Femur (tissue), 1 donor: ENCODE measurements around the gene DOCK4.

Source experiments
- DNase-seq: peaks from one replicate; pipeline ENCODE4 v3.0.0-alpha.2; 2017

DOCK4 gene

DNA sequence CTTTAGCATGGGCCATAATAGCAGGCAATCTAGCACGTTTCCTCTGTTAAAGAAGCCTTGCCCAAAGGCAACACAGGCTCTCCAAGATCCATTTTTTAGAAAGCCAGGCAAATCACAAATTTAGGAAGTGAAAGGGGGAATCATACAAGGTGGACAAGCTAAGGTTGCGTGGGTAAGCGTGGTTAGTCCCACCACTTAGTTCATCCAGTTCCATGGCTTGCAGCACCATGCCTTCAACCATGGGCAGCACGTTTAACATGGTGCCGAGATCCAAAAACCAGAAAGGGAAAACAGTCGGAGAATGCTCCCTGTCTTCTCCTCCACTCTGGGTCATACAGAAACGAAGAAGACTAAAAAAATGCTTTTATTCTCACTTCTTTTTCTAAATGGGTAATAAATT is 409.5 kb downstream of the DOCK4 start:
- no peak for DNase-seq

DNA sequence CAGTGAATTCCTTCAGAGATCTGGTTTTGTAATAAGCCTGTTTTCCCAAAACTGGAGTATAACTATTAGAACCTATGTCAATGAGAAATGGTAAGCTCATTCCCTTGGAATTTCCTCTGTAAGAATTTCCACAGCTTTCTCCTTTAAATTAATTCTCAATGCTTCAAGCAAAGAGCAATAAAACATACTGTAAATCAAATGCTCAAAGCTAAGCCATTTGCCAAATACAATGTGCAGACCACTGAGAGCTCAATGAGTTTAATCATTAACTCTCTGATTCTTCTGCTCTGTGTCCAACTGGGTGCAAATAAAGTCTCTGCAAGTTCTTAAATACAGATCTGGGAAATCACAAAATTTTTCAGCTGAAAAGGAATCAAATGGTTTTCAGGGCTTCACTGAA is 416.3 kb downstream of the DOCK4 start:
- DNase-seq, result no peak

DNA sequence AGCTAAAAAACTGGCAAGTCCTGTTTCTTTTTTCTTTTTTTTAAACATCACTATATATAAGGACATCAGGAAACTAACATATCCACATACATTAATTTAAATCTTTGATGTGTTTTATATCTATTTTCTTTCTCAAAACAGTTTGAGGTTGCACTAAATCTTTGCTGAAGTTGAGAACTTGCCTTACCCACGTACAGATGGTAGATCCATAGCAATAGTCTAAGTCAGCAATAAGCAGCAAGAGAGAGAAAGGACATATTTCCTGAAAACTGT is 417.2 kb downstream of the DOCK4 start:
- no peak for DNase-seq

DNA sequence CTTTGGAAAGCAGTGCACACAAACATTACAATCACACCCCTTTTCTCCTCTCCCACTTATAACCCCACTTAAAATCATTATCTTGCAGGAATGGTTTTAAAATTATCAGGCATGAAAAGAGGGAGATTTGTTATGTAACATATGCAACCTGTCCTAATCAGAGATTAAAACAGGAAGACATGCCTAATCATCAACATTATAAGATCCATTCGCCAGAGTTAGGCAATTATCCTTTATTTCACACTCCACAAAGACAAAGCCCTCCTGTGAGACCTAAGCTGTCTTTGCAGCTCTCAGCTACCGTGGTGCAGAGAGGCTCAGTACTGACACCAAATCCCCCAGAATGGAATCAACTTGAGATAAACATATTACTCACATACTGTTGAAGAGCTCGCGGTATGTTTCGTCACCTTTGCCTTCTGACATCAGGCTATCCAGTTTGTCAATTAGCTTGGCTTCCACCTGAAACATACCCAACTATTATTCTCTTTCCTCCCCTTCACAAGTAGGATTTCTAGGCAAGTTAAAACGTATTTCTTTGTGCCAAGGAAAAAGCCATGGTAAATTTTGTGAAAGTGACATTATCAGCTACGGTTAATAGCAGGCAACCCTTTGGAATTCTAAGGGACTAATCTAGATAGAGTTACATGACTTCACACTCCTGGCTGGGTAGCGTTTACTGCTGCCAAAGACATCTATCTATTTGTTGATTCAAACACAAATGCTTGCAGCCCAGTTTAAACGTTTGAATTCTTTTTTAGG is 417.7 kb downstream of the DOCK4 start:
- DNase-seq, result no peak

DNA sequence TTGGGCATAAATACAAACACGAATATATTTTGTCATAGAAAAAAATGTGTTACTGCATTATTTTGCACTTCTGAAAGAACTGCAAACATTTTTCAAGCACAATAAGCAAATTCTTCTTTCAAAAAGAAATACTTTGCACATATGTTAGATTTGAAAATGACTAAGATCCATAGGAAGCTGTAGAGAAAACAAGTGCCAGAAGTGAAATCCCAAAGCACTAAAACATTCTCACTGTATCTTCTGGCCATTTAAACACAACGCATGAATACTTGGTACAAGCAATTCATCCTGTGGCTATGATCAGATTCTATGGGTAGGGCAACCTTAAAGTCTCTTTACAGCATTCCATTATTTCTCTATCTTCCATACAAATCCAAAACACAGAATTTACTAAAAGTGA is 418.5 kb downstream of the DOCK4 start:
- no peak for DNase-seq

DNA sequence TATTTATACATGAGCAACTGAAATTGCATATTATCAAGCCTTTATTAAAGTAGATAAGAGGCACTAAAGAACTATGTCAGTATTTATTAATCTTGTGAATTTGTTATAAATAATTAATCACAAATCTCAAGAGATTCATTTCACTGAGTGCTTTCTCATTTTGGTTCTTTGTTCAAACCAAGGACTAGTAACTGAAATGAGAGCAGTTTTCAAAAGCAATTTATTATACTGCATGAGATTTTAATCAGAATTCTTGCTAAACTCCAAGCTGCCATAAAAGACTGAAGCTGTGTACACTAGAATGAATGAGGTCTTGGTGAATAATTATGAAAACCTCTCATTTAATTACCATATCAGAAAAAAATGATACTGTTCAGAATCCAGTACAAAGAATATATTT is 419.1 kb downstream of the DOCK4 start:
- no peak for DNase-seq

DNA sequence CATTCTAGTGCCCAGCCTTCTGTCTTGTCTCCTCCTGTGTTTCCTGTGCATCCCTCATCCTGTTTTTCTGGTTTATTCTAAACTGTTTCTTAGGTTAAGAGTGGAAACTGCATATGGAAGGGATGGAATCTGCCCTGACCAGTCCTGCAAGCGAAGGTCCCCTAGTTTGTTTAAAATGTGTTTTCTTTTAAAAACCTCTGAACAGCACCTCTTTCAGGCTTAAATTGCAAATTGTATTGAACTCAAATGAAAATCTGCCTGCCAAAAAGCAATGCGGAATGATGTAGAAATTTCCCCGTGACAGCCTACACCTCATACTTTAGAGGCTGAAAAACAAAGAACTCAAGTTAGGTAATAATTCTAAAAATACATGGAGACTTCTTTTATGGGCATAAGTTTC is 421.1 kb downstream of the DOCK4 start:
- no peak for DNase-seq

DNA sequence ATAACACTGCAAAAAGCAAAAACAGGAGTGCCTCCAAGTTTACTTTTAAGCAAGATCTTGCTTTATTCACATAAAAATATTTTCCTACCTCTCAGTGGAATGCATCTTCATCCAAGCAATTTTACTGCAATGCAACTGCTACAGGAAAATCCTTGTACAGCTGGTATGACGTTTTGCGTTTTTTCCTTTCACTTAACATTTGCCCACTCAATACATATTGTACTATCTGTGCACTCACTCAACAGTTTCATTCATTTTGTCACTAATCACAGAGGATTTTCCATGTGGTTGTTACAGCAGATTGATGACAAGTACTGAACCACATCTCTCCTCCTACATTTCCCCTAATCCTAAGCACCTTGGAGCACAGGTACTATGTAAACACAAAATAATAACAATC is 421.9 kb downstream of the DOCK4 start:
- no peak for DNase-seq

DNA sequence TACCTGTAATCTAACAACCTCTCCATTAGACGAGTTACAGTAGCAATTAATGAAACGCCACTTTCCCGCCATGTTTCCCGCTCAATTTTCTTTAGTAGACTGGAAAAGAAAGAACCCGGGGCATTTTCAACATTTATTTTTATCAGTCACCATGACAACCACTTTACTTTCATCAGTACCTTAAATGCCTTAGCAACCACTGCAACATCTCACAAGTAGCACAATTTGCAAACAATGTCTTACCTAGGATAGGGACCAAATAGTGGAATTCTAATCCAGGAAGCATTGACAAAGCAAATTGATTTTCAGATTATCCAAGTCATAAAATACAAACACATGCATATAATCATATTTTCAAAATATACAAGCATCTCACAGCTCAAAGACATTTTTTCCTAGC is 422.3 kb downstream of the DOCK4 start:
- DNase-seq, result no peak

DNA sequence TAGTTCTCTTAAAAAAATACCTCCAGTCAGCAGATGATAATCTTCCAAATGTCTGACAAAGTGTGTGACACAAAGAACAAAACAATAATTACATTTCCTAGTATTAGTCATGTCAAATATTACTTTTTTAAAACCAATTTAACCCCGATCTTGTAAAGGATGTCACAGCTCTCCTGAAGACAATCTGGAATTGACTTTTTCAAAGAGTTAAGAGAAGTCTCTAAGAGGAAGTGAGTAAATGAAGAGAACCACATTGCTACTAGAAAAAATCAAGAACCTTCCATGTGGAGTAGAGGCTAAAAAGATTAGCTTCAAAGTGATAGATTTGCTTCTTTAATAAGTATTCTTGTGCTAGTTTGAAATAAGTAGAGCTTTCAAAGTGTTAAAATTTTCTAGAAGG is 425.7 kb downstream of the DOCK4 start:
- DNase-seq, result no peak

DNA sequence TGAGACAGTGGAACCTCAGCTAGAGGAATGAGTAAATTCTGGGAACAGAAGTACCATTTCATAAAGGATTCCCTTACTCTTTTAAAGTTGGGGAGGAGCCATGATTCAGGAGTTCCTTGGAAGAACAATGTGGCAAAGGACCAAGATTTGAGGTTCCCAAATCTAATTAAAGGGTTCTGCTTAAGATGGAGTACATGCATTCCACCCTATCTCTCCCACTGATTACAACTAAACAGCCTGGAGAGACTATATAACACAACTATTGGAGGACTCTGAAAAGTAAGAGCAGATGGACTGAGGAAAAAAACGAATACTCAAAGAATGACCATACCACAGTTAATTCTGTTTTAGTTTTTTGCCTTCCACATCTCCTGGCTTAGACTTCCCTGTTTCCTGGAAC is 431.0 kb downstream of the DOCK4 start:
- no peak for DNase-seq

DNA sequence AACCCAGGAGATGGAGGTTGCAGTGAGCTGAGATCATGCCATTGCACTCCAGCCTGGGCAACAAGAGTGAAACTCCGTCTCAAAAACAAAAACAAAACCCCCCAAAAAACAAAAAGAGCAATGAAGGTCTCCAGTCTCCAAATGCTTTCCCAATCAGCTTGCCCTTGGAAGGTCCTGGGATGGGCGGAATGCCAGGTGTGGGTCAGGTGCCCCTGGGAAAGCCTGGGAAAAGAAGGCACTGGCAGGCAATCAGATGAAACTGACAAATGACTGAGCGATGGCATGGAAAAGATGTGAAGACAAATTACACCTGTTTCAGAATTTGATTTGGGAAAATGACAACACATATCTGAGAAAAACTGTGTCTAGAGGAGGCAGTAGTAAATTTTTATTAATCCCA is 433.5 kb downstream of the DOCK4 start:
- no peak for DNase-seq

DNA sequence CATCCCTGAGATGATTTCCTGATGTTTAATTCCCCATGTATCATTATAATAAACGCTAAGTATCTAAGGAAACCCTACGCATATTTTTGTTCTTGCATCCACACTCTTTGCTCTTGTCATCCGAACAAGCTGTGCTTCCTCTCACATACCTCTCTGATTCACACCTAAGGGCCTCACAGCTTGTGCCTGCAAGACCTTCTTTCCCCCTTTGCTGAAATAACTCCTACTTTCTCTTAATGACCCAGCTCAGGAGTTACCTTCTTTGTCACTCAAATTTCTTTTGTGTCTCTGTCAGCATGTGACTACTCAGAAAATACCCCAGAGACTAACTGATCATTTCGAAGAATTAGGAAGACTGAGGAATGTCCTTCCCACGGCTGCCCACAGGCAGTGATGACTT is 434.6 kb downstream of the DOCK4 start:
- no peak for DNase-seq

DNA sequence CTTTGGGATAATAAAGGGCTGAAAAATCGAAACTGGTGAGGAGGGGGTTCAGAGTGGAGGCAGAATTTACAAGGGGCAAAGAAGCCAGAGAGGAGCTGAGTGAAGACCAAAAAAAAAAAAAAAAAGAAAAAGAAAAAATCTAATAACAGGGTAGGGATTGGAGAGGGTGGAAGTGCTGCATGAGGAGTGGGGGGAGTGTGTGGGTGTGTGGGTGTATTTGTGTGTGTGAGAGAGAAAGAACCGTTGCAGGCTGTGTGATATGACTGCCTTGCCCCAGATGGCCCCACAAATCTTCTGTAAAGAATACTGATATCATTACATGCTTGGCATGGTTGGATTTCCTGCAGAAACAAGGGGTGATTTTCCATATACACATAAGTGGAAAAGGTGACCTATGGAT is 436.1 kb downstream of the DOCK4 start:
- no peak for DNase-seq

DNA sequence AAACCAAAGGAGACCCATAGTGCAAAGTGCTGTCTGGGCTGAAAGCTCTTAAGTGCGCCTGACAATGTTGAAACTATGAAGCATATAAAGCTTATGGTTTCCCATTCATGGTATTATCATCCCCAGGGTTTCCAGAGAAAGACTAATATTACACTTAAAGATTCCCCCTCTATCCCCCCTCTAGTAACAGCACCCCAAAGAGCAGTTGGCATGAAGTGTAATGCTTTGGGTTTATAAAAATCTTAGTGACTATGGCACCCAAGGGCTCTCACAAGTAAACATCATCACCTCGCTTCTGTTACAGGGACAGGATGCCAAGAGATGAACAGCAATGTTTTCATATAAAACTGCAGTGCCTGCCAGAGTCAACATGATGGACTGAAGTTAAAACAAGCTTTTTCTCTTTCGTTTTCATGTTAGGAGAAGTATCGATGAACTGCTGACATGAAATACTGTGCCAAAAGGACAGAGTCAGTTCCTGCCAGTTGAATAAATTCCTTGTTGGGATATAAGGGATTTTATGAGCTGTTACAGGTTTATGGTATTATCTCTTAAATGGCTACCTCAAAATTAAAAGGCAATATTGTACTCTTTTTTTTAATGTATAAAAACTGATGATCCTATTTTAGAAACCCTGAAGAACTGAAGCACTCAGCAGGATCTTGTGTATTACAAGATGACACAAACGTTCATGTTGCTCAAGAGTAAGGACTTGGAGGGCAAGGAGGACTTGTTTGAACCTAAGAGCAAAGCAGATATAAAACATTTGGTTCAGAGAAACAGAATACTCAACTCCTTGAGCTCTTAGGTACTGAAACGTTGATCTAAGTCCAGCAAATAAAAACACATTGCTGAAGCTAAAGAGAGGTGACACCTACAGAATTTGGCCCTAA is 440.2 kb downstream of the DOCK4 start:
- no peak for DNase-seq

DNA sequence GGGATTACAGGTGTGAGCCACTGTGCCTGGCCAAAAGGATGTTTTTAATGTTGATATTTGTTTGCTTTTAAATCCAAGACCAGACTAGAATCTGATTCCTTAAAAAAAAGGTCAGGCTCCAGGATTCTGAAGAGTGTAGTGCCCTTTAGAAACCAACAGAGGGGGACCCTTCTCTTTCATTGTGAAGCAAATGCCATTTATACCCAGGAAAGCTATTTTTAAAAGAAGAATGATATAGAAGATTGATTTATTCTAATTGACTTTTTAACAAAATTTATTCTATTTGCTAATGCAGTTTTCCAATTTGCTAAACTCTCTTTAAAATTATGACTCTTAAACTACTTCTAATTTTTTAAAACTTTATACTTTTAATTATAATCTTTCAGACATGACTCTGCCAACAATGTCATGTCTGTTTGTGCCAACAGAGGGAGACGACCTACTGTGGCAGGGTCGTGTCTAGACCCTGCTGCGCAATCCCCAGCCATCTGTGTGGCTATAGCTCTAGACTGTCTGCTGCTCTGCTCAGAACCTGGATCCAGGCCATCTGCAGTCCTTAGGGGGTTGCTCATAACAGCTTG is 442.9 kb downstream of the DOCK4 start:
- no peak for DNase-seq

DNA sequence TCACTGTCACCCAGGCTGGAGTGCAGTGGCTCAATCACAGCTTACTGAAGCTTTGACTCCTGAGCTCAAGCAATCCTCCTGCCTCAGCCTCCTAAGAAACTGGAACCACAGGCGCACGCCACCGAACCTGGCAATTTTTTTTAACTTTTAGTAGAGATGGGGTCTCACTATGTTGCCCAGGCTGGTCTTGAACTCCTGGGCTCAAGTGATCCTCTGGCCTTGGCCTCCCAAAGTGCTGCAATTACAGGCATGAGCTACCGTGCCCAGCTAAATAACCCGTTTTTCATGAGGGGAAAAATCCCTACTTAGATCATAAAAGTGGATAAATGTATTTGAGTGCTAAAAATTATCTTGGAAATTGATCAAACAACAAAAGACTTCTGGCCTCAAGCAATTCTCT is 443.4 kb downstream of the DOCK4 start:
- no peak for DNase-seq

DNA sequence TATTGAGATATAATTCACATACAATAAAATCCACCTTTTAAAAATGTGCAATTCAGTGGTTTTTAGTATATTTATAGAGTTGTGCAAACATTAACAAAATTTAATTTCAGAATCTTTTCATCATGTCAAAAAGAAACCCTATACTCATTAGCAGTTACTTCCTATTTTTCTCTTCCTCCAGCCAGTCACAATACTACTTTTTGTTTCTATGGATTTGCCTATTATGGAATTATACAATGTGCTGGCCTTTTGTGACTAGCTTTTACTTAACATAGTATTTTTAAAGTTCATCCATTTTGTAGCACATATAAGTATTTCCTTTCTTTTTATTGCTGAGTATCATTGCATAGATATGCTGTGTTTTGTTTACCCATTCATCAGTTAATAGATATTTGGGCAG is 444.0 kb downstream of the DOCK4 start:
- no peak for DNase-seq

DNA sequence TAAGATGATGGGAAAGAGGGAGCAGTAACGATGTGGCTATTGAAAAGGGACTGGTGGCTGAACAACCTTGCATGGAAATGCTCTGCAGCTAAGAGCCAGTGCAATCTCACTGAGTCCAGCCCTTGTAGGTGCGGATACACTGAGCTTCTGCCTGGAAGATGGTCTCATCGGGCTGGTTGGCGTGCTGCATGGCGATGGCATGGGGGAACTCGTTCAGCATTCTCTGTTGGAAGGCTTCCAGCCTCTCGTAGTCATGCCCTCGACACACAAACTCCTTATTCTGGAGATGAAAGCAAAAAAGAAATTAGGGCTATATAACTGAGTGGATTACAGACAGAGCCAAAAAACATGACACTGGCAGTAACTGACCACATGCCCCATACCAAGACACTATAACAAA is 446.2 kb downstream of the DOCK4 start:
- no peak for DNase-seq

DNA sequence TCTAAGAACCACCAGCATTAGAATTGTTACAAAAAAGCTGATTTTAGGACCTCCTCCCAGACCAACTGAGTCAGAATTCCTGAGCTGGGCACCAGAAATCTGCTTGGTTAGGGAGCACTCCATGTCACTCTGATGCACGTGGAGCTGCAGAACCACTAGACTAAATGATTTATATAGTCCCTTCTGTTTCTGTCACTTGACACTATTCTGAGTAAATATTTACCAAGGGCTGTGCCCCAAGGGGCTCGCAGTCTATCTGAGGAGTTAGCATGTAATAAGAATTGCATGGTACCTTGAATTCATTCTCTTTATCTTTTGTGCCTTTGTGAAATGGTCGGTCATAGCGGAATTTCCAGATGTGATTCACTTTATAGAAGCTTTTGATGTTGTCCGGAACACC is 447.9 kb downstream of the DOCK4 start:
- no peak for DNase-seq

DNA sequence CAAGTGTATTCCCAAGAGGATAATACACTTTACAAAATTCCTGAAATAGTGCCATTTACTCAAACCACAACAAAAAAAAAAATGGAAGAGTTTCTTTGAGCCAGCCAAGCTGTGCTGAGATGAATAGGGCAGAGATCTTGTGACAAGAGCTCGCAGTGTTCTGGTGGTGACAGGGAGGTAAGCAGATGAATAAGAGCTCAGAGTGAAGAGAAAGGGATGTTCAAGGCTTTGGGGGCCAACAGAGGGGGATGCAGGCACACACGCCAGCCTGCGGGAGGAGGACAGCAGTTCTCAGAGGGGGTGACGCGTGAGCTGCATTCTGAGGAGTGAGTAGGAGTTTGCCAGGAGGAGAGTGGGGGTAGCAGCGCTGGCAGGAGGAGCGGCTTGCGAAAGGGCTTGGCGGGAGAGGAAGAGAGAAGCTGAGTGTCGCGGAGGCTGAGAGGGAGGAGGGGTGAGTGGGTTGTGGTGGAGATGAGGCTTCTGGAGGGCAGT is 449.5 kb downstream of the DOCK4 start:
- peak; percentile 65 for DNase-seq

DNA sequence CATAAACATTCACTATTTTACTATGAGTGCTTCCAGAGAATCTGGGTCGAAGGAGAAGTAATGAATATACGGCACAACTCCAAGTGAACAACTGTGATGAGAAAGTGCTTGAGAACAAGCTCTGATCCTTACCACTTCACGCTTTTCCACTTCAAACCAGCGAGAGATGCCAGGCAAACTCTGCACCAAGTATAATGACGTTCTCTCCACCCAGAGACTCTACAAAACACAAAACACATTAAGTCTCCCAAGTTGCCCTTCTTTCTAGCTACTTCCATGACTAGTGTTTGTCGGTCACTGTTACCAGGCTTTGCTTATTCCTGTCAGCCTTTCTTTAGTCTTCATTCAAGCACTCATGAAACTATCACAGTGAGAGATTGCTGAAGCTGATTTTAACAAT is 450.8 kb downstream of the DOCK4 start:
- DNase-seq, result no peak

DNA sequence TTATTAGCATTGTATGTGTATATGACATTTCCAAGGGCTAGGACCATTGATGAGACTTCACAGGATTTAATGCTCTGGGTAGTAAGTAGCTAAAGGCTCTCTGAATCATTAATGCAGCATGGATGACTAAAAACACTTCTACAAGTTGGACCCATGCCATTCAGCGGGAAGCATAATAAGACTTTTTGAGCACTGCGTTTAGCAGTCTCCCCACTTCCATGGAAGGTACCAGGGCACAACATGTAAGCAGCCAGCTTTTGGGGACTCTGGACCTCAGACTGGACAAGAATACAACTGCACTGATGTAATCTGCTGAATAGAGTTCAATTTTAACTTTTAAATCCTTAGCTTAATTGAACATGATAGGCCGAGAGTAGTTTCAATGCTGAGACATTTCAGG is 452.2 kb downstream of the DOCK4 start:
- DNase-seq, result no peak

DNA sequence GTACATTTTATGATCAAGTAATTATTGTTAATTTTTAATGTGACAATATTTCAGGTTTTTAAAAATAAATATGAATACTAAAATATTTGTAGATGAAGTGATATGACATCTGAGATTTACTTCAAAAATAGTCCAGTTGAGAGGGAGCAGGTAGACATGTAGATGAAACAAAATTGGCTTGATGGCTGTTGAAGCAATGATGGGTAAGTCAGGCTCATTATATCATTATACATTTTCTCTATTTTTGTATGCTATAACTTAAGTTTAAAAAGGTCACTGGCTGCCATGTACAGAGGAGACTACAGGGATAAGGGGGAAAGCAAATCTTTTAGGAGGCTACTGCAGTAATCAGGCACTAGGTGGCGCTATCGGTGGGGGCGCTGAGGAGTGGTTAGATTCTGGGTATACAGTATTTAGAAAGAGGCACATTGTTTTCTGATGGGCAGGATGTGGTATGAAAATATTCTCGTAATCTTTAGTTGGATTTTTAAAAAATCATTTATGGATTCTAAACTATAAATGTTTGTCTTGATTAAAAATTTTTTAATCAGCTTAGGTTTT is 454.1 kb downstream of the DOCK4 start:
- peak; percentile 50 for DNase-seq
